HG03442 (cell line): ENCODE results near the gene CLCN3.
A peak's percentile ranks its signal among the peaks of the same experiment; 100 is the strongest.
"Not testable (repeated sequence)": the region's sequence is repeated elsewhere in the genome, so short reads cannot be mapped to it uniquely, and the experiment has no call there.

Experiments
- ATAC-seq: cut with Tn5 transposase; IDR thresholded peaks from one replicate; pipeline ENCODE4 v1.9.1; 2021; ENCODE audit warnings: mild to moderate bottlenecking, moderate library complexity; ENCODE audit not compliant: unreplicated experiment

The CLCN3 gene

DNA sequence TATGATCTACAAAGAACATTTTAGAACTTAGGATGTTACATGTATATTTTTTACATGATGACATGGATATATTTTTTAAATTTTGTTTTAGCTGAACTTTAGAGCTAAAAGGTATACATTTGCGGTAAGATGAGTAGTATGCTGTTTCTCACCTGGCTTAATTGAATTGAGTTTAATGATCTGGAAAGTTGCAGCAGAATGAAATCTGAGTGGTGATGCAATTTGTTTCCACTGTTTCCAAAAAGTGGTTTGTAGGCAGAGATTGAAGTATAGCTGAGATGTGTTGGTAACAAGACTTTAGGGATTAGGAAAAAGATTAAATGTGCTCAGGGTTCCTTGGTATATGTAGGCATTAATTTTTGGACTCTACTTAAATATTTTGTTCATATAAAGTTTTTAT is 69.3 kb downstream of the CLCN3 start:
- ATAC-seq = no peak

DNA sequence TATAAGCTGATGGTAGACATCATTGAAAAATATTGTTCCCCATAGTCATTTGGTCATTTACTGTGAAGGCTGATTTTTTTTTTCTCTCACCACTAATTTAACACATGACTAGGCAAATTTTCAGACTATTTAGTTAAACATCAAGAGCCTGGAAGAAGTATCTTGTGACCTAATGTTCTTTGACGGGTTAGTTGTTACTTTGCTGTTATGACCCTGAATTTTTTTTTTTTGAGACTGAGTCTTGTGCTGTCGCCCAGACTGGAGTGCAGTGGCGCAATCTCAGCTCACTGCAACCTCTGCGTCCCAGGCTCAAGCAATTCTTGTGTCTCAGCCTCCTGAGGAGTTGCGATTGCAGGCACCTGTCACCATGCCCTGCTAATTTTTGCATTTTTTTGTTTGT is 70.4 kb downstream of the CLCN3 start:
- no peak for ATAC-seq

DNA sequence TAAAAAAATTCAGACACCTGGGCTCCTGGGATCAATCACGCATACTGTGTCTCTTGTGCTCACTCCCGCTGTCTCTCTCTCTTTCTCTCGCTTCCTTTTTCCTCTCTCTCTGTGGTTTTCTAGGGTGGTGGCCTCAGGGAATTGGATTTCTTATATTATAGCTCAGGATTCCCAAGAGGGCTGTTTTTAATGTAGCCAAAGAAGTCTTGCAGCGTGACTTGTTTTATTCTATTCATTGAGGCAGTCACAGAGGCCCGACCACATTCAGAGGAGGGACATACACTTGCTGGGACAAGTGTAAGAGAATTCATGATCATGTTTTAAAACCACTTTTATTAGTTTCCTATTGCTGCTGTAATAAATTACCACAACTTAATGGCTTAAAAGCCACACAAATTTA is 78.0 kb downstream of the CLCN3 start:
- no peak for ATAC-seq

DNA sequence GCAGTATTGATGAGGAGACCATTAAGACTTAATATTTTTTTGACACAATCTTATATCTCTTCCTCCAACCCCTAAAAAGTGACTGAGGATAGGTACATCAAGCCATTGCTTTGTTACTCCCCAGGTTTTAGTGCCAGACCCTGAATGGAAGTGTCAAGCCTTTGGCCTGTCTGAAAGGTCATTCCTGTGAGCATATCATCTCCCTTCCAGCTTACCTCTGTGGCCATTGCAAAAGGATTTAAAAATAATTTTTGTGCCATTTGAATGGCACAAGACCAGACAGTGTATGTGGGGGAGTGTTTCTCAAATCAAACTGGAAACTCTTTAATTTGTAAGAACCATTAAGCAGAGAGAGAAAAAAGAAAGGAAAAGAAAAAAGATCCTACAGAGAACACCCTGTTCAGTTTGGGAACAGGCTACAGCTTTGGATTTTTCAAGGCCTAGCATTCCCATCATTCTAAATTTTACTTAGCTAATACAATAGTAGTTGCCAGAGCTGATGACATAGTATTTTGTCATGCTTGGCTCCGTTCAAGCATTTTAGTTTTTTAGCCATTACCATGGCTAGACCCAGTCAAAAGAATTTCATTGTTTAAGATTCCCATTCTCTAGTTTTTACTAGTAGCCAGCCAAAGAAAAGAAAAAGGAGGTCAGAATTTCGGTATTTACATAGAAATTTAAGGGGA is 87.7 kb downstream of the CLCN3 start:
- no peak for ATAC-seq

DNA sequence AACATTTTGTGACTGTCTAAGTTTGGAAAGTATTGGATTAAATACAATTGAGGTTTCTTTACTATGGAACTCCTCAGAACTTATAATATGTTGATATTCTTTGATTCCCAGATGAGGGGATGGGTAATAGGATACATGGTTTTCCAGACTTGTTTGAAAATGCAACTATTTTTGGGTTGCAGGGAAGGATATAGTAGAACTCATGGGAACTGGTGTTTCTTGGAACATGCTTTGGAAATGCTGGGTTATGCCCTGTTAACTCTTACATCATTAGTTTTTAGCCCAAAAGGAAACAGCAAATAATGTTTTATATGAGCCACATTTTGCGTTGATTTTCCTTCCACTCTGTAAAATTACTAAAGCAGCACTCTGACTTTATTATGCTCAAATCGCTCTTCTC is 95.4 kb downstream of the CLCN3 start:
- ATAC-seq = no peak

DNA sequence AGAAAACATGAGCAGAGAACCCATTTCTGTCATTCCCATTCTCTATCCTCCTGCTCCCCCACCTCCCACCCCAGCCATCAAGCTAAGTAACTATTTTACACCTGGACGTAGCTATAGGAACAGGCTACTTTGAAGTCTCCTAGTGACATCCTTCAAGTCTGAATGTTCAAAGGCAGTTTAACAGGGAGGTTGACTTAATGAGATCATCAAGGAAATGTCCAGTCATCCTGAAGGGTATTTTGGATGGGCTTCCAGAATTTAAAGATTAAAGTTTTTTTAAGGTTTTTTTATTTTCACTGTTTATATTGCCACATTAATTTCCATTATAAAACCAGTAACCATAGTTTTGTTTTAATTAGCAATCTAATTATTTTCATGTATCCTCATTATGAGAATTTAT is 96.3 kb downstream of the CLCN3 start:
- ATAC-seq = no peak

DNA sequence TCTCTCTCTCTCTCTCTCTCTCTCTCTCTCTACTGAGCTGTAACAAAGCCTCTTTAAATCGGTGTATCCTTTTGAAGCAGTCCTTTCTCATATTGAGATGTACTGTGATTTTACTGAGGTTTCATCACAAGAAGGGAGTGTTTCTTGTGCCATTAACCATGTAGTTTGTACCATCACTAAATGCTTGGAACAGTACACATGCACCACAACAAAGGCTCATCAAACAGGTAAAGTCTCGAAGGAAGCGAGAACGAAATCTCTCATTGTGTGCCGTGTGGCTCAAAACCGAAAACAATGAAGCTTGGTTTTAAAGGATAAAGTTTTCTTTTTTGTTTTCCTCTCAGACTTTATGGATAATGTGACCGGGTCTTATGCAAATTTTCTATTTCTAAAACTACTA is 100.2 kb downstream of the CLCN3 start:
- ATAC-seq = no peak

DNA sequence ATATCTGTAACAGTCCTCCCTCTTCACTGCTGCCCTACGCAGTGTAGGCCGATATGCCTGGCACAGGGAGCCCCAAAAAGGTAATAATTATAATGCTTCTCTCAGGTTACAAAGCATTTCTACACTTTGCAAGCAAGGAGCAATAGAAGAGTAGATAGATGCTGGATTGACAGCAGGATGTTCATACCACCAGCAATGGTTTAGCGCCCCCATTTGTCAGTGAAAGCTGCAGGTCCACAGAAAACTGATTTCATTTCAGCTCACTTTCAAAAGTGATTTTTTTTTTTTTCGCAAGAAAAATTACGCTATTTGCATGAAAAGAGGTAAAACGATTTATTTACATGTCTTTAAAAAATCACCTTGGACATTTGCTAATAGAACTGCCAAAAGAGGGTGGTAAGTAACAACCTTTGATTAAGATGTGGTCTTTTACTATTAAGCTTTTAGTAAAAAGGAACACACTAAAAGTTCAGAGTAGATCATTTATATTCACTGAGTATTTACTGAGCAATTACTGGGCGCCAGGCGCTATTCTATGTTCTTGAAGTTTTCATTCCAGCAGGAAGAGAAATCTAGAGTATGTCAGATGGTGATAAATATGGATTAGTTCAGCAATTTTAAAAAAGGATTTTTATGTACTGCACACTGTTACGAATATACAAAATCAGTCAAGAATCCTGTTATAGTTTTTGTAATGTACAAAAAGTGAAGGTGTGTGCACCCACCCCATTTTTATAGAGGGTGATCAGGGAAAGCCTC is 103.0 kb downstream of the CLCN3 start:
- no peak for ATAC-seq

DNA sequence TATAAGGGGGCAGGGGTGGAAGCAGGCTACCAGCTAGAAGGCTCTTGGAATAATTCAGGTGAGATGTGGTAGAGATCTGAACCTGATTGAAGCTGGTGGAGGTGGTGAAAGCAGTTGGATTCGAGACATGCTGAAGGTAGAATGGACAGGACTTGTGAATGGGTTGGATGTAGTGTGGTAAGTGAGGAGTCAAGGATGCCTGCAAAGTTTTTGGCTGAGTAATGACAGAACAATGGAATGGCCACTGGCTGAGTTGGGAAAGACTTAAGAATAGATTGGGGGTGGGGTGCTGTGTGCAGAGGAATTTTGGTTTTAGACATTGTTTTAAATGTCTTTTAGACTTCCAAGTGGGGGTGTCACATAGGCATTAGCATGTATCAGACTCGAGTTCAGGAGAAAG is 103.9 kb downstream of the CLCN3 start:
- ATAC-seq = no peak

DNA sequence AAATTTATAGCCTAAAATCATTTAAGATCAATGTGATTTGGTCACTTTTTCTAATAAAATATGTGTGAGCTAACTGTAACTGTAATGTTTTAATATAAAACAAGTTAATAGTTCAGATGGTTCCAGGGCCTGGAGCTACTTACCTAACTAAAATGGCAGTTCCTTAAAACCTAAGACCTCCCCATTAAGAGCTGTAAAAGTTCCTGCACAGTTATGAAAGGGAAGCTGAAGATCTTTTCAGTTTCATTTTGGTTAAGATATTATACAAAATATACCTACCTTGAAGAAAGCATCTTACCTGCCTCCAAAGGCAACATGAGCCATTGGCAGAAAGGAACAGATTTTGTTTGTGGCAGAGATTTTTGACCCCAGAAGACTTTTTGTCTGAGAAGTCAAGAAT is 107.2 kb downstream of the CLCN3 start:
- ATAC-seq = no peak

DNA sequence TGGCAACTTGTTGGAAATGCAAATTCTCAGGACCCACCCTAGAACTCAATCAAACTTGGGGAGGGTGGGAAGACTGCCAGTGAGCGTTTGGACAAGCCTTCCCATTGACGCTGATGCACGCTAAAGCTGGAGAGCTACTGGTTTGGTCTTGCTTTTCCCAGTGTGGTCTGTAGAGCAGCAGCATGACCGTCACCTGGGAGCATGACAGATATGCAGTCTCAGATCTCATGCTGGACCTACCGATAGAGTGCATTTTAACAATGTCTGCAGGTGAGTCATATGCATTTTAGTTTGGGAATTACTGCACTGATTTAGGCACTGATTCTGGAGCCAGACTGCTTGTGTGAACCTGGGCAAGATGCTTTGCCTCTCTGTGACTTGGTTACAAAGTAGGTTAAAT is 110.2 kb downstream of the CLCN3 start:
- ATAC-seq = no peak

DNA sequence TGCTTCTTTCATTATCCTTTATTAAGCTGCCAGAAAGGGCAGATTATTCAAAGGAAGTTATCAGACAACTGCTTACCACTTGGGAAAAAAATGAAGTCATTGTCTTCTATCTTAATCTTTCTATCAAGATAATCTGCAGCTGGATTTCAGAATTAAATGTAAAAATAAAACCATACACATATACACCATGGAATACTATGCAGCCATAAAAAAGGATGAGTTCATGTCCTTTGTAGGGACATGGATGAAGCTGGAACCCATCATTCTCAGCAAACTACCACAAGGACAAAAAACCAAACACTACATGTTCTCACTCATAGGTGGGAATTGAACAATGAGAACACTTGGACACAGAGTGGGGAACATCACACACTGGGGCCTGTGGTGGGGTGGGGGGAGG is 118.2 kb downstream of the CLCN3 start:
- ATAC-seq = not testable (repeated sequence)

DNA sequence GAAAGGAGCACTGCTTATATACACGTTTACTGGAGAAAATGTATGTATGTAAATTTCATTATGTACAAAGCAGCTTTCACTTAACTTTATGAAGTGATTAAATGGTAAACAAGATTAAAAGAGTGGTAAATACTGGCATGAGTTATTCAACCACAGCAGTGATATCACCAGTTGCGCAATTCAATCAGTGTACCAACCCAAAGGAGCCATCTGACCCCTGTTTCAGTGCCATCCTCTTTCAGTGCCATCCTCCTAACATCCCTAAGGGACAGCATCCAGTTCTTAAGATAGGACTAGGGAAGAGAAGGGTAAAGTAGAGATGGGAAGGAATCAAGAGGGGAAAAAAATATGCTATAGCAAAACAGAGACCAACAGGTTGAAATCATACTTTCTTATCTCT is 121.2 kb downstream of the CLCN3 start:
- ATAC-seq = no peak

DNA sequence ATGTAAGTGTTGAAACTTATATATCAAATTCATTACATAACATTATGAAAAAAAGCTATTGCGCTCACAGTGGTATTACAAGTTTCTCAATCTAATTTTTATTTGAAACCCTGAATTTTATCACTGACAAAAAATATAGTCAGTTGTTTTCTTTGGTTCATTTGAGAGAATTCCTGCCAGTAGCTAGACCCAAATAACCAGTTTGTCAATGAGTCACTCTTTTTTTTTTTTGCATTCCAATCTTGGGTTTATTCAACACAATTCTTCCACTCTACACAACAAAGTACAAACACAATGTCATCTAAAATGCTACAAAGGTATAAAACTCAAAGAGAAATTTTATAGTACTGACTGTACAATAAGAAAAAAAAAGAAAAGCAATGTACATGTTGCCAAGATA is 124.2 kb downstream of the CLCN3 start:
- no peak for ATAC-seq

DNA sequence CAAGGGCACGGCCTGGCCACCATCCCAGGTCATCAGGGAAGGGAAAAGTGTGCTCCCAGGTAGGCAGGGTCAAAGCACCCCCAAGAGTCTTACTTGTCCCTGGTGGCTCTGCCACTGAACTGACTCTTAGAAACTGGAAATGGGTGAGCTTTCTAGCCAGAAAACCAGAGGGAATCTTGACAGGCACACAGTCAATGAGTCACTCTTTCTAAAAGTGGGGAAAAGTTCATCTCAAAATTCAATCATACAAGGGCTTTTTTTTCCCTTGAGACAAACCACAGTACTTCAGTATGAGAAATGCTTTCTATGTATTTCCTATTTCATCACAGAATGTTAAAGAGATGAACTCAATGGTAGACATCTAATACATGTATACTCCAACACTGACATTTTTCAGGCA is 124.9 kb downstream of the CLCN3 start:
- ATAC-seq = no peak

DNA sequence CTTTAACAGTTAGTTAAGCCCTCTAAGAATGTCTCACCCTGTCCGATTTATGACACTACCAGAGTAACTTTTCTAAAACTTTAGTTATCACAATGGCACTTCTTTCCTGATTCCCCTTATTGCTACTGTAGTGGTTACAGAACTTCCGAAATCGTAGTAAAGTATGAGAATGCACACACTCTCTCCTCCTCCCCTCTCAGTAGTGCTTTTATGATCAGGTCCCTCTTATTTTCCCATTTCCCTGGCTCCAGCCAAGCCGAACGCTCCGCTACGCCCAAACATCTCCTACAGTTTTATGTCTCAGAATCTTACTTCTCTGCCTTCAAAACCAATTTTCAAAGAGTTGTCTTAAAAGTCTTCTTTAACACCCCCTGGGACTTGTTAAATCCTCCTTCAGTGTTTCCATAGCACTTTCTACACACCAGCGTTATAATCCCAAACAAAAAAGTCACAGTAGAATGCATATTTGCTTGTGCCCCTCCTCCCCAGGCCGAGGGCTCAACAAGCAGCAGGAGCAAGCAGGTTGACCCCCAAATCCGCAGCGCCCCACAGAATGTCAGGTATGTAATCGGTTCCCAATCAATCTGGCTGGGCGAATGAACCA is 136.7 kb downstream of the CLCN3 start:
- peak; percentile 25 for ATAC-seq

DNA sequence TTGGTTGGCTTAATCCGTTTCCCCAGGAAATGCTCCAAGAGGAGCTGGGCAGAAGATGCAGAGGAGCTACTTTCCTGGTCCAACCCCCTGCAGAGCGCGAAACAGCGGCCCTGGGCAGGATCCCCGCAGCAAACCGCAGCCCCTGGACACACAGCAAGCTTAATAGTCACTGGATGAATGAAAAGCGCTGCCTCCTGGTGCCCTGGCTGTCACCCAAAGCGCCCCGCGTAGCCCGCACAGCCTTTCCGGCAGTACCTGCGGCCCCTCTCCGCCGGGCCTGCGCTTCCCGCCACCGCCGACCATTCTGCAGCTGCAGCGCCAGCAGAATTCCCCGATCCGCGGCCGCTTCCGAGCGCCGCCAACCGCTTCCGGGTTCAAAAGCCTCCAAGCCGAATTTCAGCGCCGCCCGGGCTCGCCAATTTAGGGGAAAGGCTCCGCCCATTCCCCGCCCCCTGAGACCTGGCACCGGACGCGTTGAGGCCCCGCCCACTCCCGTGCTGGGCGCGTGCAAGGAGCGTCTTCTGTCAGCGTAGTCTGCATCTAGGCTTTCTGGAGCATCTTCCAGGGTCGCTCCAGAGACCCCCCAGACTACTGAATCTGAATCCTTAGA is 137.3 kb downstream of the CLCN3 start, which contains the start of gene HPF1:
Gene HPF1 (minus strand): TSS at position 370 of the 610 bp plus-strand sequence. CDS start 67 bp downstream, at position 303.
- ATAC-seq = peak; percentile 93

DNA sequence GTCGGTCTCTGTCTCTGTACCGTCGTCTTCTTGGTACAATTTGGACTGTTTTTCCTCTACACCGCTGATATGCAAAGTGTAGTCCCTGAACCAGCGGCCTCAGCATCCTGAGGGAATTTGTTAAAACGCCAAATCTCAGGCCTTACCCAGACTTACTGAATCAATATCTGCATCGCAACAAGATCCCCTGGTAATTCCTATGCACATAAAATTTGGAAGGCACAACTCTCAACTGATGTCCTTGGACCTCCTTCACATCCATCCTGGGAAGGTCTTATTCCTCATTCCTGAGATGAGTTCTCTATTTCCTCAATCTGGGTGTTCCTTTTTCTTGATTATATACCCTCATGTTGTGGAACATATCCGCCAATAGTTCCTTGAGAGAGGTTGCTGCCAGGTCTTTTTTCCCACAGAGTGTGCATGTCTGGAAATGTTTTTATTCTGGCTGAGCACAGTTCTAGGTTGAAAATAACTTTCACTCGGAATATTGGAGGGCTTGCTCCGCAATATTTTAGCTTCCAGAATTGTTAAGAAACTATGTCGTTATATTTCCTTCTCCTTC is 138.1 kb downstream of the CLCN3 start:
- ATAC-seq = no peak

DNA sequence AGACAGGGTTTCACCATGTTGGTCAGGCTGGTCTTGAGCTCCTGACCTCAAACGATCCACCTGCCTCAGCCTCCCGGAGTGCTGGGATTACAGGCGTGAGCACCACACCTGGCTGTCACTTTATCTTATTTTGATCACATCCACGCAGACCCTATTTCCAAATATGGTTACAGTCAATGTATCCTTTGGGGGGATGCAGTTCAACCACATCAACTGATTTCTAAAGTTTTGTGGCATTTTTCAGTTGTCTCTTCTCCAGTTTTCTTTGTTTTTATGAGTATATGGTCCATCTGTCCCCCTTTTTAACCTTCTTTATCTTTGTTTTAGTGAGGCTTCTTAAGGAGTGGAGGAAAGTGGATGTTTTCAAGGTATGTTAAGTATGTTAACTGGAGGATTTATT is 141.5 kb downstream of the CLCN3 start:
- no peak for ATAC-seq

DNA sequence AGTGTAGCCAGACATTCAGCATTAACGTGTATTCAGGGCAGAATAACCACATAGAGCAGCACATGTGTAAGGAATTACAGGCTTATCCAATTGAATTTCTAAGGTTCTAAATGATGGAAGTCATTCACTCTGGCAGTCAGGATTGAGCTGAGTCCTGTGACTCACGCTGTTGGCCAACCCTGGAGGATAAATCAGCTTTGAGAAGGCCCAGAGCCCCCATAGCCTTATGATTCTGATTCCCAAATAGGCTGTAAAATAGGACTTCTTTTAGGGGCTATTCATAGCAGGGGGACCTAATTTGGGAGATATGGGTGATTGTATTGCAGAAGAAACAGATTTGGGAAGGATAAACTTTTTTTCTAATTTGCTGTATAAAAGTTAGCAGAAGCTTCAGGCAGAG is 145.5 kb downstream of the CLCN3 start:
- ATAC-seq = no peak

DNA sequence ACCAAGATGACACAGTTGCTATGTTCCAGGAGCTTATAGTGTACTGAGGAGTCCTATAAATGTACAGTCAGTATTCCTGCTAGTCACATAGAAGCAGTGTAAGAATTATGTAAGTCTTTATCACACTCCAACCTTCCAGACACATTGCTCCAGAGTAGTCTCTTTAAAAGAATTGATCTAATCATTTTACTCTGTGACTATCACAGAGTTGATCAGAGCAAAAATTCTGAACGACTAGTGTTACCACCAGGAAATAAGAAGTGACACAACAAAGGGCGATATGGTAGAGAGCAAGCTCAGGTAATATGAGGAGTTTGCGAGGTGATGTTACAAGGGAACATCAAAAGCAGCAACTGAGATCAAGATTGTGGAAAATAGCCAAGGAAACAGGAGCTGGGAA is 146.4 kb downstream of the CLCN3 start:
- ATAC-seq = no peak
